Stimulated activated CD4-positive, alpha-beta T cell treated with anti-CD3 and anti-CD28 coated beads, Interleukin-1b, Interleukin-23, amount 100 ng/mL, for 1 hour (primary cell): ENCODE data around the gene ITPKC.

Source experiments
- DNase-seq, 2 donors: peaks; one replicate each; pipeline ENCODE4 v3.0.0-alpha.2; 2020; ENCODE audit warnings: low read depth in 2 of 2

ITPKC gene

GRCh38 chr19:40740747-40741146, 23.8 kb downstream of the ITPKC start:
- no peak for DNase-seq

- DNase-seq = no peak
These were observed 24.8 kb downstream of the ITPKC start for GRCh38 chr19:40741527-40742390.

- DNase-seq = no peak
These were observed 25.6 kb downstream of the ITPKC start for GRCh38 chr19:40742477-40742876.

GRCh38 chr19:40742886-40743285, 26.0 kb downstream of the ITPKC start:
- DNase-seq = no peak

- no peak for DNase-seq
These were observed 27.0 kb downstream of the ITPKC start for GRCh38 chr19:40743926-40744325.

- no peak for DNase-seq
These were observed 27.9 kb downstream of the ITPKC start for GRCh38 chr19:40744554-40745401.

GRCh38 chr19:40745402-40745780, 28.5 kb downstream of the ITPKC start:
- DNase-seq = no peak

DNA sequence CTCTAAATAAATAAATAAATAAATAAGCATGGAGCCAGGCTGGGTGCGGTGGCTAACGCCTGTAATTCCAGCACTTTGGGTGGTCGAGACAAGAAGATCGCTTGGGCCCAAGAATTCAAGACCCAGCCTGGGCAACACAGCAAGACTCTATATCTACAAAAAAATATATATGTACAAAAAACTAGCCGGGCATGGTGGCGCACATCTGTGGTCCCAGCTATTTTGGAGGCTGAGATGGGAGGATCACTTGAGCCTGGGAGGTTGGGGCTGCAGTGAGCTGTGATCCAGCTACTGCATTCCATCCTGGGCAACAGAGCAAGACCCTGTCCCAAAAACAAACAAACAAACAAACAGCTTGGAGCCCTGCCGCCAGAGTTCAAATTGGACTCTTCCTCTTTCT, 30.6 kb downstream of the ITPKC start:
- DNase-seq = no peak

GRCh38 chr19:40750058-40750873, 33.4 kb downstream of the ITPKC start, which contains the start of gene ACTMAP:
Gene ACTMAP, minus strand, starts transcription at chr19:40750477. Its CDS starts 674 bp downstream, at chr19:40749803.
- peak; percentile 96 to 99 for DNase-seq

DNA sequence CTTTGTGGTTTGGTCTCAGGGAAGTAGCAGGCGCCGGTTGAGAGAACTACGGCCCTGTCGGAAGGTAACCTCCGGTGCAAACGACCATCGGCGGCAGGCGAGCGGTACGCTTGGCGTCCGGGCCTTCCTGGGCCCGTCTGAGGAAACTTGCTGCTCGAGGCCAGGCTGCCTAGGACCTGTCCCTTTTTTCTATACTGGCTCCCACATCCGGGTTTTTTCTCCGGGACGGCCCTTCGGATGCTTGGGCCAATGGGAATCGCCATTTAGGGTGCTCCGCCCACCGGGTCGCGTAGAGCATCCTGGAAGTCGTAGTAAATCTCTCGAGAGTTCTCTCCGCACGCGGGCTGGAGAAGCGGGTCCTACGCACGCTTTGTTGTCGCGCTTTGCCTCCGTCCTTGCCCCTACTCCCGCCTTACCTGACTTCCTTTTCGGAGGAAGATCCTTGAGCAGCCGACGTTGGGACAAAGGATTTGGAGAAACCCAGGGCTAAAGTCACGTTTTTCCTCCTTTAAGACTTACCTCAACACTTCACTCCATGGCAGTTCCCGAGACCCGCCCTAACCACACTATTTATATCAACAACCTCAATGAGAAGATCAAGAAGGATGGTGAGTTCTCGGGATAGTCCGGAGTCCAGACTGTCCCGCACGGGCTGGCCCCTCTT, 34.1 kb downstream of the ITPKC start, which contains the start of gene SNRPA:
TSS of gene SNRPA (plus strand) at position 330 of the 664 bp plus-strand sequence. CDS start at position 536, 206 bp downstream.
- DNase-seq = peak; percentile 85 to 87

DNA sequence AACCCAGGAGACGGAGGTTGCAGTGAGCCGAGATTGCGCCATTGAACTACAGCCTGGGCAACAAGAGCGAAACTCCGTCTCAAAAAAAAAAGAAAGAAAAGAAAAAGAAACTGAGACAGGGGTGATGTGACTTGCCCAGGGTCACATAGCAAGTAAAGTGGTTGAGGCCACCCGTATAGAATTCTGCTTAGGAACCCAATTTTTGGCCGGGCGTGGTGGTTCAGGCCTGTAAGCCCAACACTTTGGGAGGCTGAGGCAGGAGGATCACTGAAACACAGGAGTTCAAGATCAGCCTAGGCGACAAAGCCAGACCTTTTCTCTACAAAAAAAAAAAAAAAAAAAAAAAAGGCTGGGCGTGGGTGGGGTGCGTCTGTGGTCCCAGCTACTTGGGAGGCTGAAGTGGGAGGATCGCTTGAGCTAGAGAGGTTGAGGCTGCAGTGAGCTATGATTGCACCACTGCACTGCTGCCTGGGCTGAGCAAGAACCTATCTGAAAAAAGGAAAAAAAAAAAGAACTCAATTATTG, 35.4 kb downstream of the ITPKC start:
- no peak for DNase-seq

- peak in 1 of 2 donors; percentile 41 for DNase-seq
These were observed 37.8 kb downstream of the ITPKC start for GRCh38 chr19:40754611-40755247.

GRCh38 chr19:40755248-40755624, 38.3 kb downstream of the ITPKC start:
- DNase-seq = no peak

- no peak for DNase-seq
These were observed 38.9 kb downstream of the ITPKC start for GRCh38 chr19:40755791-40756190.

GRCh38 chr19:40756502-40757110, 39.7 kb downstream of the ITPKC start:
- no peak for DNase-seq

DNA sequence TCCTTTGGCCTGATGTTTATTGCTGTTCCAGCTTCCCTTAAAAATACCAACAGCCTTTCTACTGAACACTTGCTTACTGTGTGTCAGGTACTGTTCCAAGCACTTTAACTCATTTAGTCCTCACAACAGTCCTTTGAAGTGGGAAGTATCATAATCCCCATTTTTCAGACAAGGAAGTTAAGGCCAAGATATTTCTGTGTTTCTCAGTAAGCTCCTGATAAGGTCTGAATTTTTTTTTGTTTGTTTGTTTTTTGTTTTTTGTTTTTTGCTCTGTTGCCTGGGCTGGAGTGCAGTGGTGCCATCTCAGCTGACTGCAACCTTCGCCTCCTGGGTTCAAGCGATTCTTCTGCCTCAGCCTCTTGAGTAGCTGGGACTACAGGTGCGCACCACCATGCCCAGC, 41.6 kb downstream of the ITPKC start:
- no peak for DNase-seq

DNA sequence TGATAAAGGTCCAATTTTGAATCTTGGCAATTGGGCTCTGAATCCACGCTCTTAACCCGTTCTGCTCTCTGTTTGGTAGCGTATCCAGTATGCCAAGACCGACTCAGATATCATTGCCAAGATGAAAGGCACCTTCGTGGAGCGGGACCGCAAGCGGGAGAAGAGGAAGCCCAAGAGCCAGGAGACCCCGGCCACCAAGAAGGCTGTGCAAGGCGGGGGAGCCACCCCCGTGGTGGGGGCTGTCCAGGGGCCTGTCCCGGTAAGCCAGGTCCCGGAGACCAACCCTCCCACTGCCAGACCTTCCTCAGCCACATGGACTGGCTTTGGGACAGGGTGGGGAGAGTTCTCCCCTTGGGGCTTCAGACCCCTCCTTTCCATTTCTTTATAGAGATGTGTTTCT, 42.4 kb downstream of the ITPKC start:
- DNase-seq = no peak

- DNase-seq = no peak
These were observed 46.0 kb downstream of the ITPKC start for GRCh38 chr19:40762754-40763470.

- DNase-seq = no peak
These were observed 46.6 kb downstream of the ITPKC start for GRCh38 chr19:40763526-40763925.
